Osteoblast (primary cell): ENCODE results near the gene LMTK2. TPM values are rescaled to one million over a fixed set of nuclear protein-coding genes. Genes with fewer than 3 reads are reported as not detected.

Source experiments
- DNase-seq: peaks from one replicate; pipeline ENCODE4 v3.0.0; 2011; ENCODE audit warnings: low spot score, mixed read lengths; ENCODE audit not compliant: insufficient read length; ENCODE audit errors: missing footprints
- H2AFZ ChIP-seq: 2 replicates; pipeline ENCODE4 v1.6.0; 2011; ENCODE audit warnings: mild to moderate bottlenecking, low read length
- H3K27ac ChIP-seq: 2 replicates; pipeline ENCODE4 v1.5.1; 2011; ENCODE audit warnings: mild to moderate bottlenecking, low read depth, low read length, moderate library complexity
- H3K27me3 ChIP-seq: 2 replicates; pipeline ENCODE4 v1.6.0; 2012; ENCODE audit warnings: mild to moderate bottlenecking, control low read depth, inconsistent platforms, low read length, moderate library complexity; ENCODE audit not compliant: insufficient read depth
- H3K36me3 ChIP-seq: 2 replicates; pipeline ENCODE4 v1.5.1; 2011; ENCODE audit warnings: mild to moderate bottlenecking, low read length, control low read depth, moderate library complexity; ENCODE audit not compliant: insufficient read depth
- H3K4me1 ChIP-seq: 2 replicates; pipeline ENCODE4 v1.5.1; 2011; ENCODE audit warnings: mild to moderate bottlenecking, low read length, control low read depth, moderate library complexity; ENCODE audit not compliant: insufficient read depth
- H3K4me2 ChIP-seq: 2 replicates; pipeline ENCODE4 v1.6.0; 2011; ENCODE audit warnings: mild to moderate bottlenecking, low read length; ENCODE audit not compliant: insufficient read depth
- H3K4me3 ChIP-seq: fragments of 200-600 bp; sonication (generic); 3 replicates; pipeline ENCODE4 v1.5.1; 2012; ENCODE audit warnings: mild to moderate bottlenecking, low read length, inconsistent platforms; ENCODE audit not compliant: insufficient read depth
- H3K79me2 ChIP-seq: 2 replicates; pipeline ENCODE4 v1.6.0; 2012; ENCODE audit warnings: mild to moderate bottlenecking, low read length, control low read depth, inconsistent platforms; ENCODE audit not compliant: insufficient read depth
- H3K9me3 ChIP-seq: 2 replicates; pipeline ENCODE4 v1.5.1; 2011; ENCODE audit warnings: low read depth, low read length, control low read depth
- H4K20me1 ChIP-seq: 2 replicates; pipeline ENCODE4 v1.6.0; 2012; ENCODE audit warnings: mild to moderate bottlenecking, low read length, control low read depth; ENCODE audit not compliant: insufficient read depth
- CTCF ChIP-seq: IDR thresholded peaks from 2 replicates; pipeline ENCODE4 v1.5.1; 2011; ENCODE audit warnings: mild to moderate bottlenecking, low read depth, low read length, moderate library complexity; ENCODE audit errors: extremely low read depth
- total RNA-seq: library from RNA; depleted of rRNA; stranded (reverse); fragments of >200 nt; gene quantifications from 2 replicates; pipeline ENCODE4 v1.2.3, GENCODE V29; 2012

The LMTK2 gene
- total RNA-seq, 1 donor: 14.1 TPM

- no peak for TF ChIP-seq CTCF
- Histone ChIP-seq H3K4me3 (no peak overlapping the region), H2AFZ (no peak overlapping the region), H4K20me1 (no peaks in the 10 kb centered on the region), H3K79me2 (no peaks in the 10 kb centered on the region), H3K4me1 (peaks cover 21% of the 10 kb centered on the region), H3K36me3 (no peaks in the 10 kb centered on the region), H3K4me2 (peak overlapping the region; percentile 30), H3K27ac (peak overlapping the region; percentile 95), H3K9me3 (no peaks in the 10 kb centered on the region), H3K27me3 (no peaks in the 10 kb centered on the region)
- DNase-seq: no peak
Observed at GRCh38 chr7:98185101-98185500, 78.4 kb downstream of the LMTK2 start.

GRCh38 chr7:98186452-98187137 lies 79.9 kb downstream of the LMTK2 start:
- Histone ChIP-seq H3K4me3 (peak overlapping the region; percentile 46), H3K27me3 (no peaks in the 10 kb centered on the region), H3K4me1 (peaks cover 21% of the 10 kb centered on the region), H3K27ac (peak overlapping the region; percentile 95), H2AFZ (peak overlapping the region; percentile 73), H3K4me2 (peak overlapping the region; percentile 76), H4K20me1 (no peaks in the 10 kb centered on the region), H3K36me3 (peaks cover 6% of the 10 kb centered on the region), H3K9me3 (no peaks in the 10 kb centered on the region), H3K79me2 (no peaks in the 10 kb centered on the region)
- peak; percentile 86 for DNase-seq
- no peak for TF ChIP-seq CTCF

GRCh38 chr7:98187138-98187502 lies 80.5 kb downstream of the LMTK2 start:
- peak overlapping the region; percentile 46 for H3K4me3 ChIP-seq
- H4K20me1 ChIP-seq: no peaks in the 10 kb centered on the region
- no peaks in the 10 kb centered on the region for H3K79me2 ChIP-seq
- H3K9me3 ChIP-seq: no peaks in the 10 kb centered on the region
- H3K27me3 ChIP-seq: no peaks in the 10 kb centered on the region
- H3K4me1 ChIP-seq: peaks cover 21% of the 10 kb centered on the region
- H3K36me3 ChIP-seq: peaks cover 7% of the 10 kb centered on the region
- peak overlapping the region; percentile 95 for H3K27ac ChIP-seq
- H3K4me2 ChIP-seq: peak overlapping the region; percentile 76
- DNase-seq: no peak
- peak overlapping the region; percentile 73 for H2AFZ ChIP-seq
- TF ChIP-seq CTCF: no peak

- Histone ChIP-seq H3K9me3 (no peaks in the 10 kb centered on the region), H3K27me3 (no peaks in the 10 kb centered on the region), H4K20me1 (no peaks in the 10 kb centered on the region), H3K4me3 (no peak overlapping the region), H2AFZ (no peak overlapping the region), H3K27ac (no peak overlapping the region), H3K4me2 (no peak overlapping the region), H3K79me2 (no peaks in the 10 kb centered on the region), H3K4me1 (peaks cover 28% of the 10 kb centered on the region), H3K36me3 (peaks cover 7% of the 10 kb centered on the region)
- no peak for DNase-seq
- TF ChIP-seq CTCF: no peak
Observed at GRCh38 chr7:98189559-98189958, 82.9 kb downstream of the LMTK2 start.
